ENCODE measurements around the gene NUS1. TPM values are rescaled to one million over a fixed set of nuclear protein-coding genes. Genes with fewer than 3 reads are reported as not detected.

NUS1 gene
- total RNA-seq, 1 experiment from 2014 or later = 73.8 TPM

- H3K27ac Mint-ChIP-seq = no peak overlapping the region
- TF ChIP-seq ZNF425 (CRISPR knock-in tag; conservative IDR thresholded peaks at IDR 0.05) (no peak), PREB (CRISPR knock-in tag; IDR thresholded peaks at IDR 0.05; ENCODE audit: borderline replicate concordance) (no peak), E2F1 (CRISPR knock-in tag; IDR thresholded peaks at IDR 0.05) (no peak), CTCF (IDR thresholded peaks at IDR 0.05) (no peak), HMGA2 (CRISPR knock-in tag; IDR thresholded peaks at IDR 0.05) (no peak), USF1 (CRISPR knock-in tag; IDR thresholded peaks at IDR 0.05) (no peak), TEAD1 (CRISPR knock-in tag; IDR thresholded peaks at IDR 0.05) (no peak), ESRRA (CRISPR knock-in tag; IDR thresholded peaks at IDR 0.05; ENCODE audit: borderline replicate concordance) (no peak), ZNF512 (CRISPR knock-in tag; IDR thresholded peaks at IDR 0.05; ENCODE audit: borderline replicate concordance) (no peak), SMAD4 (CRISPR knock-in tag; IDR thresholded peaks at IDR 0.05) (no peak), ZNF138 (CRISPR knock-in tag; conservative IDR thresholded peaks at IDR 0.05) (no peak)
- 0 out of 2 replicates have a peak, but pooled peaks cover 8% of the 10 kb centered on the region for H3K9me3 Mint-ChIP-seq
- ChIA-PET CTCF (no interaction called here), POLR2A (no interaction called here)
- DNase-seq (ENCODE audit: low spot score) (no peak), ATAC-seq (no peak)
- H3K27me3 Mint-ChIP-seq (ENCODE audit: low read depth) = peaks cover 2% of the 10 kb centered on the region; the same call in 1 of the 2 replicates
- no peaks in the 10 kb centered on the region for H3K4me1 Mint-ChIP-seq
- no peaks in the 10 kb centered on the region for H3K36me3 Mint-ChIP-seq
- H3K4me3 Mint-ChIP-seq = no peak overlapping the region
Measured at GRCh38 chr6:117729613-117730012, 54.3 kb downstream of the NUS1 start.

- no peaks in the 10 kb centered on the region for H3K4me1 Mint-ChIP-seq
- ChIA-PET POLR2A (no interaction called here), CTCF (interaction anchor here (1.8 kb wide), 1 partner anchor 43 kb away, joined by 6 read pairs; no protein-coding TSS in a partner anchor)
- H3K9me3 Mint-ChIP-seq = peaks cover 11% of the 10 kb centered on the region
- no peak overlapping the region for H3K4me3 Mint-ChIP-seq
- DNase-seq (ENCODE audit: low spot score) = no peak
- H3K27ac Mint-ChIP-seq = no peak overlapping the region
- no peak for ATAC-seq
- H3K36me3 Mint-ChIP-seq = no peaks in the 10 kb centered on the region
- H3K27me3 Mint-ChIP-seq (ENCODE audit: low read depth) = no peaks in the 10 kb centered on the region
- no peak for TF ChIP-seq NR2C2 (CRISPR knock-in tag; IDR thresholded peaks at IDR 0.05)
- TF ChIP-seq EMX1 (CRISPR knock-in tag; IDR thresholded peaks at IDR 0.05) = no peak
- no peak for TF ChIP-seq FOXP1 (CRISPR knock-in tag; IDR thresholded peaks at IDR 0.05; ENCODE audit: borderline replicate concordance)
- TF ChIP-seq ETV6 (CRISPR knock-in tag; IDR thresholded peaks at IDR 0.05) = no peak
- no peak for TF ChIP-seq NR3C1 (CRISPR knock-in tag; conservative IDR thresholded peaks at IDR 0.05; ENCODE audit: low read depth)
- no peak for TF ChIP-seq ARID4B (CRISPR knock-in tag; IDR thresholded peaks at IDR 0.05; ENCODE audit: borderline replicate concordance)
- TF ChIP-seq CREM (CRISPR knock-in tag; IDR thresholded peaks at IDR 0.05) = no peak
- TF ChIP-seq TP53 (CRISPR knock-in tag; IDR thresholded peaks at IDR 0.05) = no peak
- TF ChIP-seq PREB (CRISPR knock-in tag; IDR thresholded peaks at IDR 0.05; ENCODE audit: borderline replicate concordance) = no peak
Measured at GRCh38 chr6:117733341-117733740, 58.1 kb downstream of the NUS1 start.

Measured in WTC11 (cell line).